HUES48 (cell line): ENCODE results near the gene PDIA5.

Experiments used
- H3K27ac ChIP-seq: one replicate; pipeline ENCODE4 v1.7.0; 2013; ENCODE audit warnings: low read depth, low read length, inconsistent platforms
- H3K27me3 ChIP-seq: 2 replicates; pipeline ENCODE4 v1.6.1; 2013; ENCODE audit warnings: mild to moderate bottlenecking, low read length; ENCODE audit not compliant: control insufficient read depth, insufficient read depth
- H3K36me3 ChIP-seq: 2 replicates; pipeline ENCODE4 v1.6.1; 2013; ENCODE audit warnings: low read length; ENCODE audit not compliant: control insufficient read depth, insufficient read depth
- H3K4me1 ChIP-seq: 2 replicates; pipeline ENCODE4 v1.6.1; 2013; ENCODE audit warnings: mild to moderate bottlenecking, low read length; ENCODE audit not compliant: control insufficient read depth, insufficient read depth
- H3K4me3 ChIP-seq: 2 replicates; pipeline ENCODE4 v1.5.1; 2013; ENCODE audit warnings: mild to moderate bottlenecking, low read depth, low read length
- H3K9ac ChIP-seq: 2 replicates; pipeline ENCODE4 v1.6.1; 2013; ENCODE audit warnings: mild to moderate bottlenecking, low read depth, low read length, moderate library complexity
- H3K9me3 ChIP-seq: 2 replicates; pipeline ENCODE4 v1.6.1; 2013; ENCODE audit warnings: low read length; ENCODE audit not compliant: control insufficient read depth, insufficient read depth

The PDIA5 gene

GRCh38 chr3:123083383-123084124, 16.7 kb downstream of the PDIA5 start:
- Histone ChIP-seq H3K36me3 (no peaks in the 10 kb centered on the region), H3K27me3 (no peaks in the 10 kb centered on the region), H3K9me3 (no peaks in the 10 kb centered on the region), H3K27ac (peak overlapping the region; percentile 14), H3K4me1 (peaks cover 59% of the 10 kb centered on the region), H3K9ac (no peak overlapping the region), H3K4me3 (no peak overlapping the region)

- no peaks in the 10 kb centered on the region for H3K27me3 ChIP-seq
- no peak overlapping the region for H3K4me3 ChIP-seq
- H3K27ac ChIP-seq: no peak overlapping the region
- H3K36me3 ChIP-seq: no peaks in the 10 kb centered on the region
- H3K9me3 ChIP-seq: no peaks in the 10 kb centered on the region
- H3K4me1 ChIP-seq: peaks cover 59% of the 10 kb centered on the region
- H3K9ac ChIP-seq: no peak overlapping the region
Measured at GRCh38 chr3:123084192-123084591, 17.4 kb downstream of the PDIA5 start.

- no peak overlapping the region for H3K4me3 ChIP-seq
- no peak overlapping the region for H3K9ac ChIP-seq
- H3K27me3 ChIP-seq: no peaks in the 10 kb centered on the region
- H3K27ac ChIP-seq: no peak overlapping the region
- H3K36me3 ChIP-seq: 0 out of 2 replicates have a peak, but pooled peaks cover 2% of the 10 kb centered on the region
- no peaks in the 10 kb centered on the region for H3K9me3 ChIP-seq
- H3K4me1 ChIP-seq: peaks cover 61% of the 10 kb centered on the region
Measured at GRCh38 chr3:123084738-123085237, 18.0 kb downstream of the PDIA5 start.

- Histone ChIP-seq H3K36me3 (0 out of 2 replicates have a peak, but pooled peaks cover 5% of the 10 kb centered on the region), H3K4me3 (no peak overlapping the region), H3K9ac (no peak overlapping the region), H3K27ac (no peak overlapping the region), H3K27me3 (no peaks in the 10 kb centered on the region), H3K4me1 (peaks cover 67% of the 10 kb centered on the region), H3K9me3 (no peaks in the 10 kb centered on the region)
Measured at GRCh38 chr3:123085293-123085931, 18.6 kb downstream of the PDIA5 start.

- no peaks in the 10 kb centered on the region for H3K9me3 ChIP-seq
- H3K9ac ChIP-seq: no peak overlapping the region
- H3K4me3 ChIP-seq: no peak overlapping the region
- H3K4me1 ChIP-seq: peaks cover 67% of the 10 kb centered on the region
- no peak overlapping the region for H3K27ac ChIP-seq
- no peaks in the 10 kb centered on the region for H3K27me3 ChIP-seq
- peaks cover 6% of the 10 kb centered on the region; the same call in 1 of the 2 replicates for H3K36me3 ChIP-seq
Measured at GRCh38 chr3:123085932-123086627, 19.3 kb downstream of the PDIA5 start.

- H3K4me3 ChIP-seq: no peak overlapping the region
- H3K9me3 ChIP-seq: no peaks in the 10 kb centered on the region
- H3K36me3 ChIP-seq: peaks cover 29% of the 10 kb centered on the region
- H3K4me1 ChIP-seq: peaks cover 50% of the 10 kb centered on the region
- no peak overlapping the region for H3K9ac ChIP-seq
- H3K27me3 ChIP-seq: no peaks in the 10 kb centered on the region
- H3K27ac ChIP-seq: no peak overlapping the region
Measured at GRCh38 chr3:123088387-123088786, 21.6 kb downstream of the PDIA5 start.

GRCh38 chr3:123089611-123090331, 22.9 kb downstream of the PDIA5 start:
- Histone ChIP-seq H3K4me1 (peaks cover 37% of the 10 kb centered on the region), H3K36me3 (peaks cover 42% of the 10 kb centered on the region), H3K27me3 (no peaks in the 10 kb centered on the region), H3K9me3 (no peaks in the 10 kb centered on the region), H3K27ac (no peak overlapping the region), H3K9ac (no peak overlapping the region), H3K4me3 (no peak overlapping the region)

GRCh38 chr3:123090728-123091531, 24.1 kb downstream of the PDIA5 start:
- H3K36me3 ChIP-seq: peaks cover 42% of the 10 kb centered on the region
- H3K27me3 ChIP-seq: no peaks in the 10 kb centered on the region
- H3K9me3 ChIP-seq: no peaks in the 10 kb centered on the region
- H3K4me3 ChIP-seq: no peak overlapping the region
- no peak overlapping the region for H3K9ac ChIP-seq
- peaks cover 25% of the 10 kb centered on the region; the same call in 1 of the 2 replicates for H3K4me1 ChIP-seq
- no peak overlapping the region for H3K27ac ChIP-seq

GRCh38 chr3:123092243-123092642, 25.4 kb downstream of the PDIA5 start:
- no peaks in the 10 kb centered on the region for H3K27me3 ChIP-seq
- no peaks in the 10 kb centered on the region for H3K9me3 ChIP-seq
- no peak overlapping the region for H3K9ac ChIP-seq
- H3K27ac ChIP-seq: no peak overlapping the region
- H3K36me3 ChIP-seq: peaks cover 48% of the 10 kb centered on the region
- H3K4me1 ChIP-seq: peaks cover 15% of the 10 kb centered on the region; the same call in 1 of the 2 replicates
- no peak overlapping the region for H3K4me3 ChIP-seq

GRCh38 chr3:123093696-123094095, 26.9 kb downstream of the PDIA5 start:
- H3K4me1 ChIP-seq: 0 out of 2 replicates have a peak, but pooled peaks cover 8% of the 10 kb centered on the region
- no peak overlapping the region for H3K27ac ChIP-seq
- no peaks in the 10 kb centered on the region for H3K9me3 ChIP-seq
- H3K27me3 ChIP-seq: no peaks in the 10 kb centered on the region
- peaks cover 55% of the 10 kb centered on the region for H3K36me3 ChIP-seq
- H3K4me3 ChIP-seq: no peak overlapping the region
- H3K9ac ChIP-seq: no peak overlapping the region
